RWPE2 (cell line): ENCODE results near the gene CHRD.

ENCODE experiments used
- ATAC-seq: fragments of 200-7000 bp; cut with Tn5 transposase; 3 replicates; pipeline ENCODE4 v1.9.1; 2021; ENCODE audit warnings: low read depth
- DNase-seq: peaks from one replicate; pipeline ENCODE4 v3.0.0-alpha.2; 2020; ENCODE audit warnings: low spot score
- H3K27ac ChIP-seq: fragments of 450-650 bp; 2 replicates; pipeline ENCODE4 v1.5.1; 2017; ENCODE audit warnings: mild to moderate bottlenecking; ENCODE audit not compliant: poor library complexity, severe bottlenecking
- H3K27me3 ChIP-seq: fragments of 250-450 bp; sonication (Bioruptor Pico); 2 replicates; pipeline ENCODE4 v1.5.1; 2021; ENCODE audit warnings: mild to moderate bottlenecking, moderate library complexity; ENCODE audit not compliant: insufficient read depth, poor library complexity, severe bottlenecking
- H3K36me3 ChIP-seq: fragments of 250-450 bp; sonication (Bioruptor Pico); 2 replicates; pipeline ENCODE4 v1.5.1; 2020; ENCODE audit warnings: low read depth, mild to moderate bottlenecking, moderate library complexity
- H3K4me1 ChIP-seq: fragments of 250-450 bp; sonication (Bioruptor Pico); 2 replicates; pipeline ENCODE4 v1.5.1; 2021; ENCODE audit warnings: mild to moderate bottlenecking, moderate library complexity; ENCODE audit not compliant: insufficient read depth, poor library complexity, severe bottlenecking
- H3K4me3 ChIP-seq: fragments of 250-450 bp; sonication (Bioruptor Pico); 2 replicates; pipeline ENCODE4 v1.5.1; 2021; ENCODE audit warnings: mild to moderate bottlenecking, moderate library complexity; ENCODE audit not compliant: severe bottlenecking
- H3K9me3 ChIP-seq: fragments of 250-450 bp; sonication (Bioruptor Pico); 2 replicates; pipeline ENCODE4 v1.5.1; 2021; ENCODE audit warnings: mild to moderate bottlenecking, moderate library complexity; ENCODE audit not compliant: severe bottlenecking
- TF ChIP-seq, protein P1 (sequence below): fragments of 450-650 bp; IDR thresholded peaks from one replicate; pipeline ENCODE4 v1.5.1; 2017; ENCODE audit warnings: mild to moderate bottlenecking, moderate library complexity; ENCODE audit not compliant: poor library complexity, severe bottlenecking

Gene CHRD

DNA sequence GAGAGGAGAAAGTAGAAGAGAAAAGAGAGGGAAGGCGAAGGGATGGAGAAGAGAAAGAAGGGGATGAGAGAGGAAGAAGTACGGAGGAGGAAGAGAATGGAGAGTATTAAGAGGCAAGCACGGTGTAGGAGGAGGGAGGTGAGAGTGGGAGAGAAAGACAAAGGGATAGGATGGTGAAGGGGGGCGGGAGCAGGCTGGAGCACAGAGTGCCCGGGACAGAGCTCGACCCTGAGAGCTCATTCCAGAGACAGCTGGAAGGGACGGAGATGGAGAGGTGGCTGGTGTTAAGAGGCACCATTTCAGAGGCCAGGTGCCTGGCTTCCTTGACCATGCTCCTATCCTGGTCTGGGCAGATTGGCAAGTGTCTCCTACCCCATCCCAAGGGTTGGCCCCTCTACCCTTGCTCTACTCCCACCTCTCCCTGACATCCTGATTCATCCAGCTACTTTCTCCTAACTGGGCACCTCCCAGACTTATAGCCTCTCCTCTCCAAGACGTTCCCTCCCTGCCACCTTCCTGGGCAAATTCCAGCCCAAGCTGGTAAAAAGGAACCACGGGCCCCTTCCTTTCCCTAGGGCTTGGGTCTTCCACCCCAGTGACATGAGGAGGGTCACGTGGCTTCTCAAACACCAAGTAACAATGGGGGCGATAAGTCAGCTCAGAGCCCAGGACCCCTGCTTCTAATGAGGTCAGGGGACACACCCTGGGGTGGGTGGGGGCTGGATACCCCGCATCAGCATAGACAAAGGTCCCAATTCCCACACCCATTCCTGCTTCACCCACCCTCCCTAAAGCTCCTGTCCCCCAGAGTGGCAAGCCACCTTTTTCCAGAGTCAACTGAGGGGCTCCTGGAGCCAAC, 19.6 kb upstream of the CHRD start:
- TF ChIP-seq, protein P1, sequence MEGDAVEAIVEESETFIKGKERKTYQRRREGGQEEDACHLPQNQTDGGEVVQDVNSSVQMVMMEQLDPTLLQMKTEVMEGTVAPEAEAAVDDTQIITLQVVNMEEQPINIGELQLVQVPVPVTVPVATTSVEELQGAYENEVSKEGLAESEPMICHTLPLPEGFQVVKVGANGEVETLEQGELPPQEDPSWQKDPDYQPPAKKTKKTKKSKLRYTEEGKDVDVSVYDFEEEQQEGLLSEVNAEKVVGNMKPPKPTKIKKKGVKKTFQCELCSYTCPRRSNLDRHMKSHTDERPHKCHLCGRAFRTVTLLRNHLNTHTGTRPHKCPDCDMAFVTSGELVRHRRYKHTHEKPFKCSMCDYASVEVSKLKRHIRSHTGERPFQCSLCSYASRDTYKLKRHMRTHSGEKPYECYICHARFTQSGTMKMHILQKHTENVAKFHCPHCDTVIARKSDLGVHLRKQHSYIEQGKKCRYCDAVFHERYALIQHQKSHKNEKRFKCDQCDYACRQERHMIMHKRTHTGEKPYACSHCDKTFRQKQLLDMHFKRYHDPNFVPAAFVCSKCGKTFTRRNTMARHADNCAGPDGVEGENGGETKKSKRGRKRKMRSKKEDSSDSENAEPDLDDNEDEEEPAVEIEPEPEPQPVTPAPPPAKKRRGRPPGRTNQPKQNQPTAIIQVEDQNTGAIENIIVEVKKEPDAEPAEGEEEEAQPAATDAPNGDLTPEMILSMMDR: no peak
- DNase-seq: no peak
- H3K27ac ChIP-seq: peak overlapping the region; percentile 94
- H3K4me3 ChIP-seq: peak overlapping the region; percentile 88
- no peaks in the 10 kb centered on the region for H3K9me3 ChIP-seq
- H3K36me3 ChIP-seq: peaks cover 16% of the 10 kb centered on the region
- peaks cover 8% of the 10 kb centered on the region for H3K4me1 ChIP-seq
- H3K27me3 ChIP-seq: no peaks in the 10 kb centered on the region
- ATAC-seq: no peak

DNA sequence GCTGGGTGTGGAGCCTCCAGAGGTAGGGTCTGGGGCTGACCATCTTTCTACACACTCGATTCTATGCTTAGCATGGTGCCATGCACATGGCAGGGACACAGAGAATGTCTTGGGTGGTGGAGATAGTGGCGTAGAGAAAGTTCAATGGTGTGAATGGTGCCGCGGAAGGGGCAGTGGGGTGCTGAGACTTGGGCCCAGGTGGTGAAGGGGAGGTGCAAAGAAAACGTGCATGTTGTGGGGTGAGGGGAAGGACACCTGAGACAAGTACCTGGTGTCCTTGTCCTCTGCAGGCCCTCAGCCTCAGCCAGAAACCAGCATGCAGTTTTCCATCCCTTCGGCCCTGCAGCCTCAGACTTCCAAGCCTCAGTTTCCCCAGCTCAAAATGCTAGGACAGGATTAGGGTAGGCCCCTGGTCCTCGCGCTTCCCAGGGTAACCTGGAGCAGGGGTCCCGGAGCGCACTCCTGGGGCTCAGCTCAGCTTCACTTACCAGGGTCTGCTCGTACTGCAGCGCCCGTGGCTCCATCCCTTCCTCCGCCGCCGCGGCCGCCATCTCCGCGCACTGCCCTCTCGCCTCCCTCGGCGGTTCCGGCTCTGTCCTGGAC, 18.8 kb upstream of the CHRD start:
- peak overlapping the region; percentile 88 for H3K4me3 ChIP-seq
- TF ChIP-seq, protein P1: no peak
- H3K27ac ChIP-seq: peak overlapping the region; percentile 94
- peaks cover 19% of the 10 kb centered on the region for H3K36me3 ChIP-seq
- no peaks in the 10 kb centered on the region for H3K27me3 ChIP-seq
- DNase-seq (peak; percentile 47), ATAC-seq (no peak)
- no peaks in the 10 kb centered on the region for H3K9me3 ChIP-seq
- H3K4me1 ChIP-seq: peaks cover 8% of the 10 kb centered on the region

DNA sequence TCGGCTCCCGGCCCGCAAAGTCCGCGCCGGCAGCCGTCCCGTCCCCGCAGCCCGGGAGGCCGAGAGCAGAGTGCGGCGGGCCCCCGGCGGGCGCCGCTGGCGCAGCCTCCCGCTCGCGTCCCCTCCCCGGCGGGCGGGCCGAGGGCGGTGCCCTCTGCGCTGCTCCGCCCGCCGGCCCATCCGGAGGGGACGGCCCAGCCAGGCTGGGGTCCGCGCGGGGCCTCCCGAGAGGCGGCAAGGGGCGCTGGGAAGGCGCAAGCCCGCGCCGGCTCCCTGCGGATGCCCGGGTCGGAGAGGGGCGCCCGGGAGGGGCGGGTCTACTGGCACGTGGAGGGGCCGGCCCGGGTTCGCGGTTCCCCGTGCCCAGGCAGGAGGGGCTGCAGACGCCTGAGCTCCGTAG, 18.3 kb upstream of the CHRD start, which contains the start of the genes CLCN2 and POLR2H:
Gene CLCN2, minus strand, starts transcription at position 74 of the 400 bp plus-strand sequence. CDS start 126 bp downstream, outside the sequence.
Gene POLR2H, plus strand, starts transcription at position 179 of the 400 bp plus-strand sequence. CDS start 1,783 bp downstream, outside the sequence.
- Histone ChIP-seq H3K4me1 (peaks cover 8% of the 10 kb centered on the region), H3K4me3 (peak within 1 kb of the TSS; percentile 88), H3K9me3 (no peaks in the 10 kb centered on the region), H3K27ac (peak within 1 kb of the TSS; percentile 94), H3K27me3 (no peaks in the 10 kb centered on the region), H3K36me3 (peaks cover 22% of the 10 kb centered on the region)
- peak; percentile 48 for ATAC-seq
- DNase-seq: peak; percentile 72
- TF ChIP-seq, protein P1: no peak

DNA sequence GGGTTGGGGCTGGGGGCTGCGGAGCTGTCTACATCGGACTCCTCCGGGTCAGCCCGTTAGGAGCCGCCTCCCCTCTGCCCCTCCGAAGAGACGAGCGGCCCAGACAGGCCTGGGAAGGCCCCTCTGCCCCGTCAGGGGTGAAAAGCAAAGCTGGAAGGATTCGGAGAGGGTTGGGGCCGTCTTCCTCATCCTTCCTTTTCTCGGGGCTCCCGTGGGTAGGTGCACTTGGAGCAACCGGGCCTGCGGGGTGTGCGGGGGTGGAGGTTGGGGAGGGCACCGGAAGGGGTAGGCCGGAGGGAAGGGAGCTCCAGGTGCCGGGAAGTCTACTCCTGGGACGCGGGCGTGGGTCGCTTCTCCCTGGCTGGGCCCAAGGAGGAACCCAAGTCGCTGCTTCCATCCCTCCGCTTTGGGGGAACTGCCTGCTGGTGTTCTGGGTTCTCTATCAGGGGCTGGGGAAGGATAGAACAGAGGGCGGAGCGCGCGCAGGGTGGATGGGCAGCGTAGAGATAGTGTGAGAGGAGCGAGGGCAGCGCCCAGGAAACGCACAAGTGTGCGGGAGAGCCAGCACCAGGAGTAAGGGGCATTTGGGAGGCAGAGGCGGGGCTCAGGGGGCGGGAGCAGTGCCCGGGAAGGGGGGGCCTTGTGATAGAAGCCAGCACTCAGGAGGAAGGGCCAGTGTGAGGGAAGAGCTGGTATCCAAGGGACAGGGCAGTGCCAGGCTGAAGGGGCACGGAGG, 17.8 kb upstream of the CHRD start:
- Histone ChIP-seq H3K4me3 (peak overlapping the region; percentile 88), H3K4me1 (peaks cover 8% of the 10 kb centered on the region), H3K9me3 (no peaks in the 10 kb centered on the region), H3K27me3 (no peaks in the 10 kb centered on the region), H3K27ac (peak overlapping the region; percentile 94), H3K36me3 (peaks cover 28% of the 10 kb centered on the region)
- ATAC-seq: peak; percentile 32
- TF ChIP-seq, protein P1: no peak
- DNase-seq: peak; percentile 82
